Erythroblast (primary cell): ENCODE results near the gene MYL6B.
"Not testable (repeated sequence)": the region's sequence is repeated elsewhere in the genome, so short reads cannot be mapped to it uniquely, and the experiment has no call there.

Experiments used
- DNase-seq, 2 experiments: peaks; one replicate each; lab custom pipeline; 2025; lab: John Stamatoyannopoulos, UW
- GATA1 ChIP-seq: IDR thresholded peaks from 2 replicates; pipeline ENCODE4 v1.6.1; 2011; ENCODE audit warnings: low read depth, mild to moderate bottlenecking, control low read depth, low read length, moderate library complexity
- POLR2A ChIP-seq: IDR thresholded peaks from 2 replicates; pipeline ENCODE4 v1.6.1; 2011; ENCODE audit warnings: mild to moderate bottlenecking, low read length

MYL6B gene

DNA sequence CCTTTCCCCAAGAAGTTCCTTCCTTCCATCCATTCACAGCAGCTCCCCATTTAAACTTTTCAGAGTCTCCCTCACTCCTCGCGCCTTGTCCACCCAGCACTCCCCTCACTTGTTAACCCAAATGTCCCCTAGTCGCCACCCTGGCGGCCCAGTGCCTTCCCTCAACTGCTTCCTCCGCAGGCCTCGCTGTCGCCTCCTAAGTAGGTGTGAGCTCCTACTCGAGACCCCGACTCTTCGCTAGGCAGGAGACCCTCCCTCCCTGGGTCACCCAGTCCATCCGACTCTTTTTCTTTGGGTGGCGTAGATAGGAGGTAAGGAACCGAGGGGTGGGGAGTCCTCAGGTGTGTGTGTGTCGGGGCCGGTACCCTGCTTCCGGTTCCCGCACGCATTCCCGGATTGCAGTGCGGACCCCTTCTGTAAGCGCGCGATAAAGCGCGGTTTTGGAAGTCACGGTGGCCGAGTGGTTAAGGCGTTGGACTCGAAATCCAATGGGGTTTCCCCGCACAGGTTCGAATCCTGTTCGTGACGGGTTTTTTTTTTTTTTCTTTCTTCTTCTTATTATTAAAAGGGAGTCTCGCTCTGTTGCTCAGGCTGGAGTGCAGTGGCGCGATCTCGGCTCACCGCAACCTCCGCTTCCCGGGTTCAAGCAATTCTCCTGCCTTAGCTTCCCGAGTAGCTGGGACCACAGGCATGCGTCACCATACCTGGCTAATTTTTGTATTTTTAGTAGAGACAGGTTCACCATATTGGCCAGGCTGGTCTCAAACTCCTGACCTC, 37.7 kb downstream of the MYL6B start:
- DNase-seq: peak; percentile 90 to 93
- TF ChIP-seq GATA1 (no peak), POLR2A (peak; percentile 42)

DNA sequence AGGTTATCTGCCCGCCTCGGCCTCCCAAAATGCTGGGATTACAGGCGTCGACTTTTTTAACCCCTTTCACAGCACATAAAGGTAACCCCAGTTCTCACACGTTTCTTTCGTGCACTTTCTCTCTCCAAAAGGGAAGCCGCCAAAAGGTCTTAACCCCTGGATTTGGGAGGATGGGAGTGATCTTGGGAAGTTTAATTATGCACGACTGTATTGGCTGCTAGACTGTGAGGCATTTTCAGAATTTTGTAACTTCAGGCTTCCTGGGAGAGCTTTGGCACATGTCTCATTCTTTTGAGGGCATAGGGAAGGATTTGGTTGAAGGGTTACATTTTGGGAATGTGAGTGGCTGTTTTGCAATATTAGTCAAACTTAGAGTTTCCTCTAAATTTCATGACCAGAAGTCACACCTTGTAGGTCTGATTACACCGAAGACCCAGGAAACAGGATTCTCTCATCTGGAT, 38.3 kb downstream of the MYL6B start:
- no peak for TF ChIP-seq POLR2A
- TF ChIP-seq GATA1: no peak
- DNase-seq: no peak

DNA sequence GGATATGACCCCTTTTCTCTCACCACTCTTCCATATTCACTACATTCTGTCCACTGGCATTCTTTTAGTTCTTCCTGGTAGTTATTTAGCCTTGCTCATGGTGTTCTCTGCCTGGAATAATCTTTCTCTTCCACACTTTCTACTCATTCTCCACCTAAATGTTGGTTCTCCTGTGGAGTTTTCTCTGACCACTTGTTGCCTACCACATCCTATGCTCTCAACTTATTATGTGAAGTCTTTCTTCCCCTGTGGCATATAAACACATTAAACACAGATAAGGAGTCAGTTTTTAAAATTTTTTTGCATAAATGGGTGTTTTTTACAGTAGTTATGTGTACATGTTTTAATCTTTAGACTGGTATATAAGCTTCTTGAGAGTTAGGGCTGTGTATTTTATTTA, 40.2 kb downstream of the MYL6B start:
- no peak for TF ChIP-seq POLR2A
- no peak for DNase-seq

DNA sequence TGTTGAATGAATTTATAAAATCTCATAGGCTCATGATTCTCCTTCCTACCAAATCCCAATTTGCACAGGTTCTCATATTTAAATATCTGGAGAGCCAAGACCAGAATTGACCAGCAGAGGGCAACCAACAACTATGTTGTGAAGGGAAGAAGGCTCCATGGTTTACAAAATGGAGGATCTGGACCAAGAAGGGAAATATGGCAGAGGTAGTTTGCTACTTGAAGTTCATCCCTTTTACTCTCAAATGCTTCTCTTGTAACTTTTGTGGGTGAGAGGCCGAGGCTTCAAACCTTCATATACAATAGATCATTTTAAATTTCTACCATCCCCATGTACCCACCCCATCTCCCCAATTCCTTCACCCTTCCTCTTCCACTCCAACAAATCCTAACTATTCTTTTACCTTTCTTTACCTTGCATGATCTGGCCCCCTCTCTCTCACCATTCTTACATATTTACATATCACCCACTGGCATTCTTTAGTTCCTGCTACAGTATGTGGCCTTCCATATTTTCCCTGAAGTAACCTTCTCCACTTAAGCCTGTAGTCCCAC, 40.7 kb downstream of the MYL6B start:
- DNase-seq: peak; percentile 87 to 93

DNA sequence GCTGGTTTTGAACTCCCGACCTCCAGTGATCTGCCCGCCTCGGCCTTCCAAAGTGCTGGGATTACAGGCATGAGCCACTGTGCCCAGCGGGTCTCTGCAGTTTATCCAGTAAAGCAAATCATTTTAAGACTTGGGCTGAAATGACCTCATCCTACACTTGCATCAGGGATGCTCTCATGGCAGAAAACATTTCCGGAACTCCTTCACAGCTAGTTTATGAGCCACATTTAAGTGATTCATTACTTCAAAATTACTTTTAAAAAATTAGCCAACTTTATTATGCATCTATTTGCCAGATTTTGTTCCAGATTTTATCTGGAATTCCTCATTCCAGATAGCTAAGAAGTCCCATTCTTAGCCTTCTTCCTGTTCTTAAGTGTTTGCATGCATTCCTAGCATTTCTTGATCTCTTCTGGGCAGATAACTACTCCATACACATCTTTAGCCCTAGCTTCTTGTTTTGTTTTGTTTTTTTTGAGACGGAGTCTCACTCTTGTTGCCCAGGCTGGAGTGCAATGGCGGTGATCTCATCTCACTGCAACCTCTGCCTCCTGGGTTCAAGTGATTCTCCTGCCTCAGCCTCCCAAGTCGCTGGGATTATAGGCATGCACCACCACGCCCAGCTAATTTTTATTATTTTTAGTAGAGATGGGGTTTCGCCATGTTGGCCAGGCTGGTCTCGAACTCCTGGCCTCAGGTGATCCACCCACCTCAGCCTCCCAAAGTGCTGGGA, 44.6 kb downstream of the MYL6B start:
- DNase-seq: not testable (repeated sequence)

More for the DNA sequence above, 40.7 kb downstream of the MYL6B start:
- no peak for TF ChIP-seq GATA1
- no peak for TF ChIP-seq POLR2A

DNA sequence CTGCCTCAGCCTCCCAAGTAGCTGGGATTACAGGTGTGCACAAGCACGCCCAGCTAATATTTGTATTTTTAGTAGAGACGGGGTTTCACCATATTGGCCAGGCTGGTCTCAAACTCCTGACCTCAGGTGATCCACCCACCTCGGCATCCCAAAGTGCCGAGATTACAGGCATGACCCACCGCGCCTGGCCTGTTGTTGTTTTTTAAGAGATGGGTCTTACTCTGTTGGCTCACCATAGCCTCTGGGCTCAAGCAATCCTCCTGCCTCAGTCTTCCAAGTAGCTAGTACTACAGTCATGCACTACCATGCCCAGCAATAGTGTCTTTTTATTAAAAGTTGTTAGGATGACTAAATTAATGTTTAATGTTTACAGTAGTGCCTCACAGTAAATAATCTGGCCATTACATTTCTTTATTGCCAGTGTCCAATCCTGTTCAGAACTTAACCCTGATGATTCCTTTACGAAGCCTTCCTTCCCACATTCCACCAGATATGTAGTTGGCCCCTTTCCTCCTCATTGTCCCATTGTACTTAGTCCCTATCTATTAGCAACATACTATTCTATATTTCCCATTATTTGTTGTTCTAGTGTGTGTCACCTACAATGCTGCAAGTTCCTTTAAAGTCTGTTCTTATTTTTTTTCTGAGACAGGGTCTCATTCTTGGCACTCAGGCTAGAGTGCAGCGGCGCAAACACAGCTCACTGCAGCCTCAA, 45.7 kb downstream of the MYL6B start:
- TF ChIP-seq POLR2A (no peak), GATA1 (no peak)
- no peak for DNase-seq

DNA sequence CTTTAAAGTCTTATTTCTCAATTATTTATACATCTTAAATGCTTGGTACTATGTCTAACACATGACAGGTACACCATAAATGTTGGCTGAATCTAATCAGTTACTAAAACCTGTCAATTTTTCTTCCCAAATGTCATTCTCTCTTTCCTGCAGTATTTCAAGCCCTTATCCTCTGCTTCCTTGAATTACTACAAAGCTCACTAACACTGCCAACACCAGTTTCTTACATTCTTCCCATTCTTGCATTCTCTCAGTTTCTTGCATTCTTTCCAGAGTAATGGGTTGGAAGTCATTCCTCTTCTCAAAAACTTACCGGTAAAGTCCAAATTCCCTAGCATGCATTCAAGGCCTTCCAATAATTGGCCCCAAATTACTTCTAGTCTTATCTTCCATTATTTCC, 46.4 kb downstream of the MYL6B start:
- no peak for DNase-seq
- TF ChIP-seq POLR2A: no peak
- TF ChIP-seq GATA1: no peak

DNA sequence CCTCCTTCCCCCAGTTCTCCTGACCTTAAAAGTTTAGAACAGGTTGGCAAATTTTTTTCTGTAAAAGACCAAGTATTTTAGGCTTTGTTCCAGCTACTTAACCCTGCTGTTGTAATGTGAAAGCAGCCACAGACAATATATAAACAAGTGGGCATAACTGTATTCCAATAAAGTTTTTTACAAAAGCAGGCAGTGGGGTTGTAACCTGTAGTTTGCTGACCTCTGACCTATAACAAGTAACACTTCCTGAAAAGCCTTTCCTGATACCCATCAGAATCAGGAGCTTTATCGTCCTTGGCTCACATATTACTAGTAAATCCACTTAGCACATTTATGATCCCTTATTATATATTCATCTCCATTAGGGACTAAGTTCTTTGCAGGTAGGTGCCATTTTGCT, 50.0 kb downstream of the MYL6B start:
- no peak for TF ChIP-seq POLR2A
- no peak for TF ChIP-seq GATA1
- no peak for DNase-seq

DNA sequence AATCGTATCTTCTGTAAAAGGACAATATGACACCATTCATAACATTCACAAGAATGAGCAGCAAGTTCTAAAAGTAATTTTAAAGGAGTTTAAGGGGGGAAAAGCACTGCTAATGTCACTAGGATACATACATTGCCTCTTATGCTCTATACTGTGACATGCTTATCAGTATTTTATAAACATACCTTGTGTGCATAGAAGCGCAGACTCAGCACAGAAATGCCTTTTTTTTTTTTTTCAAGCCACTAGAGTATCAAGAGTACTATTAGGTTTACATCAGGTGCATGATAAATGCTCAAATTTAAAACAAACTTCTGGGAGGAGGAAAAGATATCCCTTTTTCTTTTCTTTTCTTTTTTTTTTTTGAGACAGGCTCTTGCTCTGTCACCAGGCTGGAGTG, 50.5 kb downstream of the MYL6B start:
- TF ChIP-seq GATA1 (no peak), POLR2A (no peak)
- DNase-seq: no peak

DNA sequence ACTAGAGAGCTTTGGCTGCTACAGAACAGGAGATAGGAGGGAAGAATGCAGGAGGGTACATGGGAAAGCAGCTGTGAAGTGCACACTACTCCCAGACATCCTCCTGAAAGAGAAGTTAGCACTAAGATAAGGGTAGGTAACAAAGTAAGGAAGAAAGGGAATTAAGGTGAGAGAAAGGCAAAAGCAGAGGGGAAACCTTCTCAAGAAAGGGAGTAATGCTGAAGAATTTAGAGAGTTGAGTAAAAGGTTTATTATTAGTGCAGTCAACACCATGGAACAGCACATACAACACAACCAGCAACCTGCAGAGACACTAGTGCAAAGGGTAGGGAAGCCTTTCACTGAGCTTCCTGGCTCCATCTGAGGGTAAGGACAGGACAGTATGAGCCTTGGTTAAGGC, 51.9 kb downstream of the MYL6B start:
- TF ChIP-seq GATA1: no peak
- DNase-seq: no peak

DNA sequence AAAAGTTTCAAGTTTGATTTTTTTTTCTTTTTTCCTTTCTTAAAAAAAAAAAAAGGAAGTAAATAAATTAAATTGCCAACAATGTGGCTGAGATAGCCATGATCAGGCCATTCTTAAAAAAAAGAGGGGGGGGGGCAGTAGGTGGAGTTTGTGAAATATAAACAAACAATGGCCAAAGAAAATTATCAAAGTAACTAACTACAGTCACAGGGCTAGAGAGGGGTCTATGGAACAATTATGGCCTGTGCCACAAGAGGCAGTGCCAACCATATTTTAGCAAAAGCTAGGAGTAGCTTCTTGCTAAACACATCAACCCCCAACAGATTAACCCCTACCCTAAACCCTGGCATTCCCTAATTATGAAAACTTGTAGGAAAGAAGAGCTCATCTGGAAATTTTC, 53.1 kb downstream of the MYL6B start:
- DNase-seq: peak; percentile 13 to 14
- no peak for TF ChIP-seq GATA1
- TF ChIP-seq POLR2A: no peak

DNA sequence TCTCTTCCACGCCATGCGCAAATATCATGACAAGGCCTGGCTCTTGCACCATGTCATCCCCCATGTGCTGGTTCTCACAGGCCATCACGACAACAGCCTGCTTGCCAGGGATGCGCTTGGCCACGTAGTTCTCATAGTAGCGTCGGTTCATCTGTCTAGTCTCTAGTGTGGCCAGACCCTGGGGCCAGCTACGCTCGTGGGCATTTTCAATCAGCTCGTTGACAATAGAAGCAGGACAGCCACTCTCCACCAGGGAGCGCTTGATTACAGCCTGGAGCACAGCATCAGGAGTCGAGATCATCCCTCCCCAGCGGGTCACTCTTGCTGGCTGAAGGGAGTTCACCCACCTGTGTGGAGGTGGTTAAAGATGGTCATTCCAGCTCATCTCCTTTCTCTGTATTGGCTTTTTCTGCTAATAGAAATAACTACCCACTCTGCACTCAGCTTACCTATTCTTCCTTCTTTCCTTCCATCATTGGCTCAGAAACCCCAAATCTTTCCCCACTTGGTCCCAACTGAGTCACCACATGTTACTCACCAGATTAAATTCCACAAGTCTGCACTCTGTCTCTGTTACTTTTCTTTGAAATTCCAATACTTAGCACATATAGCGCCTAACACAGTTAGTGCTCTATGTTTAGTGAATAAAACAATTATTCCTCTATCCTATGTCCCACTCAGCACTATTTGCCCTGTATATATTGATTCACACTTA, 54.2 kb downstream of the MYL6B start:
- DNase-seq: peak; percentile 67 to 81
- TF ChIP-seq POLR2A (no peak), GATA1 (no peak)
